HG03095 (cell line): Measurements from ENCODE around the gene ITFG1.
"Not testable (repeated sequence)": the region's sequence is repeated elsewhere in the genome, so short reads cannot be mapped to it uniquely, and the experiment has no call there.

Experiments
- ATAC-seq: cut with Tn5 transposase; IDR thresholded peaks from one replicate; pipeline ENCODE4 v1.9.1; 2021; ENCODE audit warnings: moderate library complexity; ENCODE audit not compliant: unreplicated experiment

The ITFG1 gene

DNA sequence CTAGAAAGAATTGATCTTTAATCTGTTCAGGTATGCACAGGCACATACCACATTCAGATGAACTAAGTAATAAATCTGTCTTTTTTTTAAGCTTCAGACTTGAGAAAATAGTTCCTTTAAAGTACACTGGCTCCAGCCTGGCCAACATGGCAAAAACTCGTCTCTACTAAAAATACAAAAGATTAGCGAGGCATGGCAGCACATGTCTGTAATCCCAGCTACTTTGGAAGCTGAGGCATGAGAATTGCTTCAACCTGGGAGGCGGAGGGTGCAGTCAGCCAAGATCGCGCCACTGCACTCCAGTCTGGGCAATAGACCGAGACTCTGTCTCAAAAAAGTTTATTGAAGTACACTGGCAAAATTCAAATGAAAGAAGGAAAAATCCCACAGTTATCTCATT, 206.1 kb downstream of the ITFG1 start:
- no peak for ATAC-seq

DNA sequence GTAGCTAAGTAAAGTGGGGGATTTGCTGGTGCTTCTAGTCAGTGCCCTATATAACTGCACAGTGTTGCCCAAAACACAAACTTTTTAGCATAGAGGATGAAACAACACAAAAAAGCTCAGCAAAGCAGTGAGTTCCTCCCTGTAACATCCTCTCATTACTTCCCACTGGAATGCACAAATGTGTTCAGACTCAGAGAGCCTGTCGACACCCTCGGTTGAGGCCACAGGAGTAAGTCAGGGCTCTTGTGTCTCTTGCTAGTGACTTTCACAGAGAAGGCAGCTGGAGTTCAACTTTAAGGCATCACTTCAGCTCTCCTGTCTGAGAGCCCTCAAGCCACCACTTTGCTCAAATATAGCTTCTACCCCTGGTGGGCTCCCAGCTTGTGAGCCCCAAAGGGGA, 209.9 kb downstream of the ITFG1 start:
- no peak for ATAC-seq

DNA sequence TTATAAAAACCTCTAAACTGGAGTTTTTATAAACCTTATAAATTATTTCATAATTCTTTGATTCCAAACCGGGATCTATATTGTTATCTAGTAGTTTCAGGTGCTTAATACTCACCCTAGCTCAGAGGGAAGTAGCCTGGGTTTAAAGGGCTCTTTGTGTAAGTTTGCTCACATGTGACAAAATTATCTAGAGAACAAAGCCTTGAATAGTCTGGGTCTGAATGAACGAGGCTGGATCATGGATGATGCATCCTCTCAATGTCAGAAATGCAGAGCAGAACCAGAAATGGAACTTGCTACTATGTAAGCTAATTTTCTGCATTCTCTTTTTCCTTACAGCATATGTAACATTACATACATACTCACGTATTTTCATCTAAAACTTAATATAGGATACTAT, 213.2 kb downstream of the ITFG1 start:
- no peak for ATAC-seq

DNA sequence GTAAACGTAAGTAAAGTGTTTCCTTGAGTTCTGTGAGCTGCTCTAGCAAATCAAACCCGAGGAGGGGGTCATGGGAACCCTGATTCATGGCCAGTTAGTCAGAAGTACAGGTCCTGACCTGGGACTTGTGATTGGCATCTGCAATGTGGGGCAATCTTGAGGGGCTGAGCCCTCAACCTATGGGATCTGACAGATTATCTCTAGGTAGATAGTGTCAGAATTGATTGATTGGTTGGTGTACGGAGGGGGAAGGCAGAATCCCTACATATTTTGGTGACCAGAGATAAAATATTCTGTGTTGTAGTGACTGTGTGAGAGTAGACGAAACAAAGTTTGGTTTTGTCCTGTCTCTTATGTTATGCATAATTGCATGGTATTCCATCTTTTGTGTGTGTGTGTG, 216.7 kb downstream of the ITFG1 start:
- no peak for ATAC-seq

DNA sequence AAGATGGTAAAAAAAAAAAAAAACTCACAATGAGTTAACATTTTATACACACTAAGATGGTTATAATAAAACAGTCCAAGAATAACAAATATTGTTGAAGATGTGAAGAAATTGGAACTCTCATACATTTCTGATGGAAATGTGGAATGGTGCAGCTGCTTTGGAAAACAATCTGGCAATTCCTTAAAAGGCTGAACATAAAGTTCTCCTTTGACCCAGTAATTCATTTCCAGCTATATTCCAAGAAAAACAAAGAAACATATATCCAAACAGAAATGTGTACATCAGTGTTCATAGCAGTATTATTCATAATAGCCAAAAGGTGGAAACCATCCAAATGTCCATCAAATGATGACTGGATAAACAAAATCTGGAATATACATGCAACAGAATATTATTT, 219.8 kb downstream of the ITFG1 start:
- ATAC-seq: no peak

DNA sequence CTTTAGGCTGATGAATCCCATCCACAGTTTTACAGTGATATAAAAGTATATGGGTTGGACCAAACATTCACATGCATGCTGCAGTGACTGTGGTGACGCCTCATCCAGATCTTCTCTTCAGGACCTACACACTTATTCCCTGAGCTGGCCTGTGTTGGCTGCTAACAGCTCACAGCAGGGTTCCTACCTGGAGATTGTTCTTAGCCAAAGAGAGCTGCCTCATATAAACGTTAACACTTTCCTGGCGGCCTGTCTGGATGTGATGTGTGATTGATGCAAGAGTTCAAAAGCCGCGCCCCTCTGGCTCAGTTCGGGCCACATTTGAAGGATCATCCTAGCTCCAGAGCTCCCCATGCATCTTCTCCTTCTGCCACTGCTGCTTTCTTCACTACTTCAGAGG, 224.1 kb downstream of the ITFG1 start:
- no peak for ATAC-seq

DNA sequence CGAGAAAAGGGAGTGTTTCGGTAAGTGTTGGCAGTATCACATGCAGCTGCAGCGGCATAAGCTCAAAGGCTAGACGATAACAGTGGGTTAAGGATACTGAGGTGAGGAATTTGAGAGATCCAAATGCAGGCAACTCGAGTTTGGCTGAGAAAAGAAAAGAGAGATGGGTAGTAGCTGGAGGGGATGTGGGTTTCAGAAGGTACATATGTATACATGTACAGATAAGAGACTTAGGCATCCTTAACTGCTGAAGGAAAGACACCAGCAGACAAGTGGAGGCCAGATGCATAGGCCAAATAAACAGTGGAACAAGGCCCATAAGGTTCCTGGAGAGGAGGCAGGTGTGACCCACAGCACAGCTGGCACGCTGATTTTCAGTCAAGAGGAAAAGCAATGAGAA, 230.6 kb downstream of the ITFG1 start:
- ATAC-seq: no peak

DNA sequence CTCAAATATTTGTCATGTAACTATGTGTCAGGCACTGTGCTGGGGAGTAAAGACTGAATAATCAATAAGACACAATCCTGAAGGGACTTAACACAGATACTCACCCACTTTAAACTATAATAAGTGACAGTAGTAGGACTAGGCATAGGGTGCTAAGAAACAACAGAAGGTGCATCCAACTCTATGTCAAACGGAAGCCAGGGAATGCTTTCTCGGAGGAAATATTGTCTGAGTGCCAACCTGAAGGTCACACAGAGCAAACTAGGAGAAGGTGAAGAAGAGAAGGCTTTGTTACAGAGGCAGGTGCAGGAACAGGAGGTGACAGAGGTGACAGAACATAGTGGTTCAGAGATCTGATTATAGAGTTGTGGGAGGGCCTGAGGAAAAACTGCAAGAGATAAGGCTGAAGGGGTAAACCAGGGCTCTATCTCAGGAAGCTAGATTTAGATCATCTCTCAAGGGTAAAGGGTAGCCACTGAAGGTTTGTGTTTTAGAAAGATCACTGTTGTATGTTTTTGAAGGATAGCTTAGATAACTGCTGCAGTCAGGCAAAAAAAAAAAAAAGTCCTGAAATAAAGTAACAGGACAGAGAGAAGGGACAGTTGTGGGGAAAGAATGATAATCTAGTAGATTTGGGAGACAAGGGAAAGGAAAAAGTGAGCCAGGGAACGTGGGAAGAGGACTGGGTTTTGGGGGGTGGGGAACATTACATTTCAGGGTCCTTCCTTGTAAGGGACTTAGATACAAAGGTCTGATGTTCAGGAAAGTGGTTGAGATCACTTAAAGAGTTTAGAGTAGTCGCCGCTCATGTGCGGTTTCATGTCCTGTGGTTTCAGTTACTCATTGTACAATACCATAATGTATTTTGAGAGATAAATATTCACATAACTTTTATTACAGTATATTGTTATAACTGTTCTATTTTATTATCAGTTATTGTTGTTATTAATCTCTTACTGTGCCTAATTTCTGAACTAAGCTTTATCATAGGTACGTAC, 231.5 kb downstream of the ITFG1 start:
- ATAC-seq: no peak

DNA sequence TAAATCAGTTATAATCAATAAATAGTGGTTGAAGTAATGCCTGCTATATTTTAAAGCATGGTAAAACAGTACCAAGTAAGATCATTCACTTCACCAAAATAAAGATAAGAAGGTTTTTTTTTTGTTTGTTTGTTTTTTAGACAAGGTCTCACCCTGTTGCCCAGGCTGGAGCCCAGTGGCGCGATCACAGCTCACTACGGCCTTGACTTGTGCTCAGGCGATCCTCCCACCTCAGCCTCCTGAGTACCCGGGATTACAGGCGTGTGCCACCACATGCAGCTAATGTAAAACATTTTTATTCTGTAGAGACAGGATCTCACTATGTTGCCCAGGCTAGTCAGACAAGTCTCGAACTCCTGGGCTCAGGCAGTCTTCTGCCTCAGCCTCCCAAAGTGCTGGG, 232.6 kb downstream of the ITFG1 start:
- ATAC-seq: no peak

DNA sequence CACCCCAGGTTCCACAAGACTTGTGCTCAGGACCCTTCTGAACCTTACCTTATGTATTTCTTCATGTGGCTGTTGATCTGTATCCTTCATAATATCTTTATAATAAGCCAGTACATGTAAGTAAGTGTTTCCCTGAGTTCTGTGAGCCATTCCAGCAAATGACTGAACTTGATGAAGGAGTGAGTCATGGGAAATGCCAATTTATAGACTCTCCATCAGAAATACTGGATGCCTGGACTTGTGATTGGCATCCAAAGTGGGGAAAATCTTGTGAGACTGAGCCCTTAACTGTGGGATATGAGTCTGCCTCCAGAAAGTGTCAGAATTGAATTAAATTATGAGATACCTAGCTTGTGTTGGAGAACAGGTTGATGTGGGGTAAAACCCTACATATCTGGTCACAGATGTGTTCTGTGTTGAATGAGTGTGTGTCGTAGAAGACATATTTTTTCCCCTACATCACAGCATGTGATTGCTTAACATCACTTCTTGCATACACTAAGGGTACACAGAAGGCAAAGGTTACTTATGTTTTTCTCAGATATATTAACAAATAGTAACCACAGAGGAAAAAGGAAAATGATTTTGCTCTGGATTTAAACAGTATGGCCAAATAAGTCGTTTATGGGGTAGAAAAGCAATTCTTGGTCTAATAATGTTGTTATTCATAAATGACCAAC, 247.0 kb downstream of the ITFG1 start:
- no peak for ATAC-seq

DNA sequence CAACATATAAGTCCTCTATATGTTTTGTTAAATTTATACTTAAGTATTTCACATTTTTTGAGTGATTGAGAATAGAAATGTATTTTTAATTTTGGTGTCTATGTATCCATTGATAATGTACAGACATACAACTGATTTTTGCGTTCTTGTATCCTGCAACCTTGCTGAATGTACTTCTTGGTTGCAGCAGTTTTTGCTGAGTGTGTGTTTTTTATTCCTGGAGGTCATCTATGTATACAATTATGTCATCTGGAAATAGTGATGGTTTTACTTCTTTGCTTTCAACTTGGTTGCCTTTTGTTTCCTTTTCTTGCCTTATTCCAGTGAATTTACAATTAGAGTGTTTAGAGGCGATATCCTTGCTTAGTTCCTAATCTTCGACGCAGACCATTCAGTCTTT, 249.6 kb downstream of the ITFG1 start:
- no peak for ATAC-seq

DNA sequence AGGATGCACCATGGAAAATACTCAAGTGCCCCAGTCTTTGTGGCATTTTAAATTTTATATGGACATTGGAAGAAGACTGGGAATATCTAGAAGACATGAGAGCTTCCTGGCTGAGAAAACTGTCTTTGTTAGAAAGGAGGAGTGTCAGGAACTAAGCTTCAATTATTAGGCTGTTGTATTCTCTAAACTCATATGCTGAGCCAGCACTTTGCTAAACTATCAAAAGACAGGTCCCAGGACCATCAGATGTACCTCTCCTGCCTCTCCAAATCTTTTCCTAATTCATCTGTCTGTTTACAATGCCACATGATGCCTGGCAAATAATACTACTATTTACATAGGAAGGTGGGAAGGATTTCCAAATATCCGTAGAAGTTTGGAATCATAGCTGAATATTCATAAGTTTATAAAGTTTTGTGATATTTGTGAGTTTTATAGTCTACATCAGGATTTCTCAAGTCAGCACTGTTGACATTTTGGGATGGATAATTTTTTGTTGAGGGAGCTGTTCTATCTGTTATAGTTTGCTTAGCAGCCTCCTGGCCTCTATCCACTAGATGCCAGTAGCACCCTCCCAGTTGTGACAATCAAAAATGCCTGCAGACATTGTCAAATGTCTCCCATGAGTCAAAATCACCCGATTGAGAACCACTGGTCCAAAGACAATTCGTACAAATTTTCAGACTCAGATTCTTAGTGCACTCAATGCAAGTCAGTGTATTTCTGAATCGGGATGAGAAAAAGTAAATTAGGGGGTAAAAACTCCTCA, 255.9 kb downstream of the ITFG1 start:
- no peak for ATAC-seq

DNA sequence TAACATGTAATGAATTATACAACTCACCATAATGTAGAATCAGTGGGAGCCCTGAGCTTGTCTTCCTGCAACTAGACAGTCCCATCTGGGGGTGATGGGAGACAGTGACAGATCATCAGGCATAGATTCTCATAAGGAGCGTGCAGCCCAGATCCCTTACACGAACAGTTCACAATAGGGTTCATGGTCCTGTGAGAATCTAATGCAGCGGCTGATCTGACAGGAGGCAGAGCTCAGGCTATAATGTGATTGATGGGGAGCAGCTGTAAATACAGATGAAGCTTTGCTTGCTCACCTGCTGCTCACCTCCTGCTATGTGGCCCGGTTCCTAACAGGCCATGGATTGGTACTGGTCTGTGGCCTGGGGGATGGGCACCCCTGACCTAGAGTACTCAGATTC, 257.4 kb downstream of the ITFG1 start:
- ATAC-seq: not testable (repeated sequence)

DNA sequence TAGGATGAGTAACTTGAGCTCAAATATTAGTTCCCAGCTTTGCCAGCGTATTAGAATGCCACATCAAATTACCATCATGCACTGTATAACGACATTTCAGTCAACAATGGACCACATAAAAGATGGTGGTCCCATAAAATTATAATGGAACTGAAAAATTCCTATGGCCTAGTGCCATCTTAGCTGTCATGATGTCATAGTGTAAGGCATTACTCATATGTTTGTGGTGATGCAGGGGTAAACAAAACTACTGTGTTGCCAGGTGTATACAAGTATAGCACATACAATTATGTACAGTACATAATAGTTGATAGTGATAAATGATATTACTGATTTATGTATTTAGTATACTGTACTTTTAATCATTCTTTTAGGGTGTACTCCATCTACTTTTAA, 262.7 kb downstream of the ITFG1 start:
- ATAC-seq: no peak

DNA sequence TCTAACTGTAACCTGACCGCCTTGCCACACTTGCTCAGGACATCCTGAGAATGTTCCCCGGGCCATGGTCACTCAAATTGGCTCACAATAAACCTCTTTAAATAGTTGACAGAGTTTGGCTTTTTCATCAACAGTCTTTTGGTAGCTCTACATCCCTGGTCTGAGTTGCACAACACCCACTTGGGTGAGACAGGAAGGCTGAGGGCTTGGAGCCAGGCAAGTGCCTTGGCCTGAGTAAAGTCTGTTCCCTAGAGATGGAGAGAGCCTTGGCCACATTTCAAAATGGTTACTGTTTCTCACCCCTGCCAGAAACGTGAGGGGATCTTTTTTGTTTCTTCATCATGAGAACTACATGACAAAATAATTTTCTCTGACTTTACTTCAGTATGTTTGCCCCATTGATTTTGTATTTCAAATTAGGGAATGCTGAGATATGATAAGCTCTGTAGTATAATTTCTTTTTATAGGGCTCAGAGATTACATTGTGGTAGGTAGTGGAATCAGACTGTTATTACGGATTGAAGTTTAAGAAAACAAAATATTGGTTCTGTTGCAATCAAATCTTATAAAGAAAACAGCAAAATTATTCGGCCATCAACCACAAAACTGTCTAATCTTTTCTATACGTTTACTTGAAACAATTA, 263.2 kb downstream of the ITFG1 start:
- no peak for ATAC-seq

DNA sequence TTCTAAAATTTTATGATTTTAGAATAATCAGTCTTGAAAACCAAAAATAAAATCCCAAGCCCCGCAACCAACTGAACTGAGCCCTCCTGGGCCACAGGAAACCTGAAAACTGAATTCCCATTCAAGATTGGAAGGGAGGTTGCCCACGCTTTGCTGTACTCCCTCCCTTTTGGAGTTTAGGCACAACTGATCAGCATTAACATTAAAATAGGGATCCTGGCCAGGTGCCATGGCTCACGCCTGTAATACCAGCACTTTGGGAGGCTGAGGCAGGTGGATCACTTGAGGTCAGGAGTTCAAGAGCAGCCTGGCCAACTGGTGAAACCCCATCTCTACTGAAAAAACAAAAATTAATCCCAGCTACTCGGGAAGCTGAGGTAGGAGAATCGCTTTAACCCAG, 264.4 kb downstream of the ITFG1 start:
- ATAC-seq: no peak

DNA sequence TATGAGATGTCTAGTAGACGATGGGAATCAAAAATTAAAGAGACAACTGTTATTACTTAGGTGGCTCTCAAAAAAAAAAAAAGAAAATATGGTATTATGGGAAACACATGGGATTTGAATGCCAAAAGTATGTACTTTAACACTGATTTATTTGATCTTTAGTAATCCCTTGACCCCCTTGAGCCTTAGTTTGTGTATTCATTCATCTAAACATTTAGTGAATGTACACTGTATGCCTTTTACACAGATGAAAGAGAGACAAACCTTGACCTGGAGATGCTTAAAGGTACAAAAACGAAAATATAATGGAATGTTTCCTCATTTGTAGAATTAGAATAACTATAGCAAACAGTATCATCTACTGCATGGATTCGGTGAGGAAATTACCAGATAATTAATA, 278.5 kb downstream of the ITFG1 start:
- no peak for ATAC-seq

DNA sequence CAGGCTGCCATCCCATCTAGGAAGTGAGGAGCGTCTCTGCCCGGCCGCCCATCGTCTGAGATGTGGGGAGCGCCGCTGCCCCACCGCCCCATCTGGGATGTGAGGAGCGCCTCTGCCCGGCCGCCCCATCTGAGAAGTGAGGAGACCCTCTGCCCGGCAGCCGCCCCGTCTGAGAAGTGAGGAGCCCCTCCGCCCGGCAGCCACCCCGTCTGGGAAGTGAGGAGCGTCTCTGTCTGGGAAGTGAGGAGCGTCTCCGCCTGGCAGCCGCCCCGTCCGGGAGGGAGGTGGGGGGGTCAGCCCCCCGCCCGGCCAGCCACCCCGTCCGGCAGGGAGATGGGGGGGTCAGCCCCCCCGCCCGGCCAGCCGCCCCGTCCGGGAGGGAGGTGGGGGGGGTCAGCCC, 279.8 kb downstream of the ITFG1 start:
- not testable (repeated sequence) for ATAC-seq

DNA sequence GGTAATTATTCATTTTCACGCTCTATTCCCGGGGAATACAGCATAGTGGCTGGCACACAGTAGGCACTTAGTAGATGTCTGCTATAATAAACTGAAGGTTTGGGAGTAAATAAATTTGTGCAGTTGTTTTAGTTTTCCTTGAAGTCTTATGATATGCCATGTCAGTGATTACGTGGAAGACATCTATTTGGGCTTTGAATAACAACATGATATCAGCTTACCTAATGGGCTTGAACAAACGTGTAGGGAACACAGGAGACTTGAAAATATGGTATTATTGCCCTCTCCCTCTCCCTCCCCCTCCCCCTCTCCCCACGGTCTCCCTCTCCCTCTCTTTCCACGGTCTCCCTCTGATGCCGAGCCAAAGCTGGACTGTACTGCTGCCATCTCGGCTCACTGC, 280.8 kb downstream of the ITFG1 start:
- ATAC-seq: no peak

DNA sequence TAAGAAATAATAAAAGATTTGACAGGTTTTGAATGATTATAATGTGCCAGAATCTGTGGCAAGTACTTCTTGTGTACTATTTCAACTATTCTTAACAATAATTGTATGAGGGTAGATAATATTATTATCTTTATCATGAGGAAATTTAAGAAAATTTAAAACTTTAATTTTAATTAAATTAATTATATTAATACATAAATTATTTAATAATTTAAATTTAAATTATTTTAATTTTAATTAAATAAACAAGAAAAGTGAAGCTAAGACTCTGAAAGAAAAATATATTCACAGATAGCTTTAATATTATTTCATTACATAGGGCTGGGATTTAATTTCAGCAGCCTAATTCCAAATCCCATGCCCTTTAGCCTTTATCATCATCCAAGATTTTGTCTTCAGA, 285.7 kb downstream of the ITFG1 start:
- no peak for ATAC-seq
